ENCODE data around the gene PMEPA1.

Gene PMEPA1

DNA sequence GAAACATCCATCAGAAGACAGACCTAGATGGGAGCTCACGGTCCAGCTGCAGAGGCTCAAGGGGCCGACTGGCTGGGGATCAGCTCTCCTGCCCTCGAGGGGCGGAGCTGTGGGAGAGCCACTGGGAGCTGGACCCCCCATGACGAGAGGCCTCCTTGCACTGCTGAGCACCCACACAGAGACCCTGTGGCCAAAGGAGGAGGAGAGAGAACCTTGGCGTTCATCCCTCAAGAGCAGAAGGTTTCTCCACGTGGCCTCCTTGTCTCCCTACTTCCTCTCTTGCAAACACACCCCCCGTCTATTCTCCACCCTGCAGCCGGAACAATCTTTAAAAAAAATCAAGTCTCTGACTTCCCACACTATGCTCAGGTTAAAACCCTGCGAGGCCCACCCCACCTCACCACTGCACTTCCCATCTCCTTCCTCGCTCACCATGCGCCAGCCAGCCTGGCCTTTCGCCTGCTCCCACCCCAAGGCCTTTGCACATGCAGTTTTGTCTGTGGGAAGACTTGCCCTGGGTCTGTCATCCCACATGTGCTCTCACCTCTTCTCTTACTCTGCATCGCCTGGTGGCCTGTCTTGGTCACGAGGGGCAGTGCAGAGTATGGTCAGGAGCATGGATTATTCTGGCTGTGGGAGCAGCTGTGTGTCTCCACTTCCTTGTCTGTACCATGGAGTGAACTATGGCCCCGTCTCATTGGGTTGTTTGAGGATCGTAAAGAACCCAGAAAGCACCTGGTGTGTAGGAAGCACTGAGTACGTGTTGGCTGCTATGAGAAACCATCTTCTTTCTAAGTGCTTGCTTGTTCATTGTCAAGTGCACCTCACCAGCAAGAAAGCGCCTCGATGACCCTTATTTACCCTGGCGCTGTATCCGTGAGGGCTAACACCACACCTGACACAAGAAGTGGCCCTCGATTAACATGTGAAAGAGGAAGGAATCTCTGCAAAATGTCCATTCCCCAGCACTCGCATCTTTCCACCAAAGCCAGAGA lies 32.9 kb downstream of the PMEPA1 start:
- no peak for DNase-seq (ENCODE audit: low spot score)

DNA sequence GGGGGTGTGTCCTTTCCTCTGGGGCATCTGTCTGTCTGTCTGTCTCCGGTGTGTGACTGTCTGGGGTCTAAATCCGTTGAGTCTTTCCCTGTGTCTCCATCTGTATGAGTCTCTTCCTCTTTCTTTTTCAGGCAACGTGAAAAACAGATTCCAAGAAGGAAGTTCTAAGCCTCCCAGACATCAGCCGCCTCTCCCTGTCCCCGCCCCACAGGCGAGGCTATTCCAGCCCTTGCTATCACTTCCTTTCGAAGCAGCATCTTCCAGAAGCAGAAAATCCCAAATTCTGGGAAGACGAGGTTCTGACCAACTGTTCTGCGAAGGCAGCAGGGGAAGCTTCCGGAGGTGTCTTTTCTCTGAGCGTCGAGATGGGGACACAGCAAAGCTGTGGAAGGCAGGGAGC lies 34.0 kb downstream of the PMEPA1 start:
- DNase-seq (ENCODE audit: low spot score) = peak; percentile 61

DNA sequence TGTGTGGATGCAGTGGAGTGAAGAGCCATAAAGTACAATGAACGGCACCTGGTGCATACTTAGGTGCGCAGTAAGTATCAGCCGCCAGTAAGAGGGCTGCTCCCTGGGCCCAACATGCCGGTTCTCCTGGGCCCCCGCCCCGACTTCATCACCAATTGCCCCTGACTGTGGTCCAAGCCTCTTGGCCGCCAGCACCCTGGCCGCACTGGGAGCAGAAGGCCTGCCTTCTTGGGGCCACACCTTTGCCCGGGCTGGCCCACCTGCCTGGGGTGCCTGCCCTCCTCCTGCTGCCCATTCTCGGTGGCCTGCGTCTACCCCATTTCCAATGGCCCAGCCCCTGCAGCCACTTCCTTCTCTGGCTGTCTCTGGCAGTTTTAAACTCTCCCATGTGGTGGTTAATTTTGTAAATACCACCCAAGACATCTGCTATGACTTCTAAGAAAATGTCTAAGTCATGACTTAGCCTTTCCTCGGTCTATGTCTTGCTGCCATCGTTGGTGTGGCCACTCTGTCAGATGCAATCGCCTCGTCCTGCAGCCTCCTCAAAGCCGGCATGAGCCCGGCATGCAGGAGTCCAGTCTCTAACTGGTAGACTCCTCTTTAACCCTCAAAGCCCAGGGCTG lies 36.8 kb downstream of the PMEPA1 start:
- no peak for DNase-seq (ENCODE audit: low spot score)

DNA sequence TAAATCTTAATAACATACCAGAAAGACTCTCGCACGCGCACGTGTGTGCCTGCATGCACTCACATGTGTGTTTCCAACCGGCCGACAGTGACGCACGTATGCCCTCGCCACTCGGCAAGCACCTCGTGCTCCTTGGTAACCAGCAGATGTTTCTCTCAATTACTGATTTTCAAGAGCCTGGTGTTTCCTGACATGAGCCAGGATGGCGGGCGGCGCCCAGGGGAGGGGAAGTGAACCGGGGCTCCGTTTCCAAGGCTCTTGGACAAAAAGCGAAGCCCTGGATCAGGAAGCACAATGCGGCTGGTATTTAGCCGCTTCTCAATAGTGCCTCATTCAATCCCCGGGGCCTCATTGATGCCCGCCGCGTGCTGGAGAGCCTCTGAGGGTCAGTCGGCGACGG lies 37.7 kb downstream of the PMEPA1 start:
- DNase-seq (ENCODE audit: low spot score) = peak; percentile 94

DNA sequence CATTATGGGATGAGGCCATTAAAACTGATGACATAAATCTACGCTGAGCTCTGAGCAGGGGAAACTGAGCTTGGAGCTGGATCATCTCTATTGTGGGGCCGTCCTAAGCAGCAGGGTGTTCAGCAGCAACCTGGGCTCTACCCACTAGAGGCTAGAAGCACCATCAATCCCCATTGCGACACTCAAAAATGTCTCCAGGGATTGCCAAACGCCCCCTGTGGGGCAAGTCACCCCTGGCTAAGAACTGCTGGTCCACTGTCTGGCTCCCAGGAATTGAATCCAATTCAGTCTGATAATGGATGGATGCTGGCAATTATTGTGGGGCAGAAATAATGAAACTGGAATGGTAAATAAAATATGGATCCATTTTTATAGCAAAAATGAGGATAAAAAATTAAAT lies 38.2 kb downstream of the PMEPA1 start:
- DNase-seq (ENCODE audit: low spot score) = no peak

DNA sequence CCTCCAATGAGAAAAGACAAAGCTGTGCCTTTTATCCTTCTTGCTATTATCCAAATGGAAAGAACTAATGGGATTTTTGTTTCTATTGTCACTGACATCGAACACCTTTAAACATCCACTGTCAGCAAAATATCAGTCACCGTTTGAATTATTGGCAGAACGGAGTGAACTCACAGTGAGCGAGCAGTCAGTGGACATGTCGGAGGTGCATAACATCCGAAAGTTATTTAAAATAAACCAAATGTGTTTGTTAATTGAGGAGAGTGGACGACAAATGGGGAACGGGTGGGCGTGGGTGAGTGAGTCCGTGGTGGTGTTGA lies 38.8 kb downstream of the PMEPA1 start:
- DNase-seq (ENCODE audit: low spot score) = no peak

DNA sequence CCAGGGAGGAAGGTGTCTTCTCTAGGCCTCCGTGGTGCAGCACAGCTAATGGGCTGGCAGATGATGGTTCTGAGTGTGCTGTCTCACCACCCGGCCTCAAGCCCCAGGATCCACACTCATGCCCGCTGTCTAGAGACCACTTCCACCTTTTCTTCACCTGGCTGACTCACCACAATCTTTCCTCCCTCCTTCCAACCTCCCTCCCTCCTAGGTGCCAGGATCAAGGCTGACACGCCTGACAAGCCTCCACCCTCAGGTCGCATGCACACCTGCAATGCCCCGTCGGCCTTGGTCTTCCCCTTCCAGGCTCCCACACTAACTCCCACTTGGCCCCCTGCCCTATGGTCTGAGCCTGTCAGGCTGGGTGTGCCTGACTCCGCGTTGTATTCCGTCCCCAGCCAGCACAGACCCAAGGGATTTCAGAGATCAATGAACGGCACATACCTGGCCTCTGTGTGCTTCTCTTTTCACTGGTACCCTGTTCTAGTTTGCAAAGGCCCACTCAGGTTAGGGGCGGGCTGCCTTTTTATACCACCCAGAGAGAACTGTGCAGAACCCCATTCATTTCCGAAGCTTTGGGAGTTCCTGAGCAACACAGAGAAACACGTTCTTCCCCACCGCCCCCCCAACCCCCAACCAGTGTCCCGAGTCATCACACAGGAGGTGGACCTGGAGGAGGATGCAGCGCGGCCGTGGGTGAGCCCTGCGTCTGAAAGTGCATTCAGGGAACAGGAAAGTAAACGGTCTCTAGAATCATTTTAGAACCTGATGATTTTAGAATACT lies 39.3 kb downstream of the PMEPA1 start:
- no peak for DNase-seq (ENCODE audit: low spot score)

DNA sequence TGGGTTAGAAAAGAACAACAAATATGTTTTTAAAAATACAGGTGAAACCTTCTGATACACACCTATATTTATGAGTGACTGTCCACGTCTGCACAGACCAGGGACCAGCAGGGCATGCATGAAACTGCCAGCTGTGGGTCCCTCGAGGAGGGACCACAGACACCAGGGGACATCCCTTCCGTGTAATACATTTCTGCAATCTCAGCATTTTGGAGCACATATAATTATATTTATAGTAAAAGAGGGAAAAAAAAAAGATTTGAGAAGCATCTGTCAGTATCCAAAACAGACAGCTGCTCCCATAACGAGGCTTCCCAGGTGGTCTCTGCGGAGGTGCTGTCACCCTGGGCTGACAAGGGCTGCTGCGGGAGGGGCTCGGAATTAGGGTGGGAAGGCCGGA lies 40.2 kb downstream of the PMEPA1 start:
- DNase-seq (ENCODE audit: low spot score) = no peak

DNA sequence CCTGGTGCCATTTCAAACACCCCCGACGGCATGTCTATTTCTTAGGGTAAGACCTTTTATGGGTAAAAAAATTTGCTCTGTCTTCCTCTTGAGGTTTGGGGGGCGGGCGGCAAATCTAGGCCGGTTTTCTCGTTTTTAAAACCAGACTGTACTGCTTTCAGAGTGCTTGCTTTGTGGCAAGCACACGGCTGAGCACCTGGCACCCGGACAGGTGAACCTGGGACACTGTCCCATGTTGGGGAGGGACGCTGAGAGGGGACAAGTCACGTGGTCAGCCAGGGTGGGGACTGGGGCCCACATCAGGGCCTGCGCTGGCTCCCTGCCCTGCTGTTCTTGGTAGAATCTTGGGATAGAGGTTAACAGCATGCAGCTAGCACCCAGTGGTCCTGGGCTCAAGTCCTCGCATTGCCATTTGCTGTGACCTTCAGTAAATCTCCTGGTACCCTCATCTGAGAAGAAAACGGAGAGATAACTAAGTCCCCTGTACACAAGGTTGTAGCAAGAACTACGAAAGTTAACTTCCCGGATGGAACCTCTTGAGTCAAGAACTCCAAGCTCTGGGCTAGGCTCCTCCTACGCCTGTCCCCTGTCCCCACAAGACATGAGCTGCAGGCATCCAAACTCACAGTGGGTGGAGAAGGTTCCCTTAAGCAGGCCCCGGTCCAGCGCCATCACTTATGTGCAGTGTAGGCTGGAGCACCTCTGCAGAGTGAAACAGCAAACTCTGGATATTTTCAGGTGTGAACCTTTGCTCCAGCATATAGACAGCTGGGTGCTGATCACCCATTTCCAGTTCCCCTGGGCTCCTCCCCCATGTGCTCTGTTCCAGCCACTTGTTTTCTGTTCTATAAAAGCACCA lies 41.7 kb downstream of the PMEPA1 start:
- DNase-seq (ENCODE audit: low spot score) = no peak

DNA sequence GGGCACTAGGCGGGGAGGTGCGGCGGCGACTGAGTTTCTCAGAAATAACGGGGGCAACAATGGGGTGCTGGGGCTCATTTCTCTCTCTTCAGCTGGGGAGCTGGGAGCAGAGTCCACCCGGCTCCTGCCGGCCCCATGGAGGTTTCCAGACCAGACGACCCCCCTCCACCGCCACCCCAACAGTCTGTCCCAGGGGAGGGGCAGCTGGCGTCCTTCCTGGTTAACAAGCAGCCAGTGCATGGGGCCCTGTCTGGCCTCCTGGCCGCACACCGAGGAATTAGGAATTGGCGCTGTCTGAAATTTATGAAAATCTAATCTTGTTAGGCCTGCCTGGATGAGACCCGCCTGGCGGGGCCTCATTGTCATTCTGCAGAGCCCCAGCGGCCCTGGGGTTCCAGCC lies 42.4 kb downstream of the PMEPA1 start:
- no peak for DNase-seq (ENCODE audit: low spot score)

DNA sequence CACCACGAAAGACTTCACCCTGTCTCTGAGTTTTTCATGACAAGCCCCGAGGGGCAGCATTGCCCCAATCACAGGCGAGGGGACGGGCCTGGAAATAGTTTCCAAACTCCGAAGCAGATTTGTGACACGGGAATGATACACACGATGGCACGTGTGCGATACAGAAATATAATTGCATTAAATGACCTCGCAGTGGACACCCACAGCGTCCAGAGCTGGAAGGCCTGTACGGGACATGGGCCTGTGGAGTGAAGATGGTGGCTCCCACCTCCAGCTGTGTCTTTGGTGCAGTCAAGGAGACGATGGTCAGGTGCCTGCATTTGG lies 43.0 kb downstream of the PMEPA1 start:
- DNase-seq (ENCODE audit: low spot score) = no peak

DNA sequence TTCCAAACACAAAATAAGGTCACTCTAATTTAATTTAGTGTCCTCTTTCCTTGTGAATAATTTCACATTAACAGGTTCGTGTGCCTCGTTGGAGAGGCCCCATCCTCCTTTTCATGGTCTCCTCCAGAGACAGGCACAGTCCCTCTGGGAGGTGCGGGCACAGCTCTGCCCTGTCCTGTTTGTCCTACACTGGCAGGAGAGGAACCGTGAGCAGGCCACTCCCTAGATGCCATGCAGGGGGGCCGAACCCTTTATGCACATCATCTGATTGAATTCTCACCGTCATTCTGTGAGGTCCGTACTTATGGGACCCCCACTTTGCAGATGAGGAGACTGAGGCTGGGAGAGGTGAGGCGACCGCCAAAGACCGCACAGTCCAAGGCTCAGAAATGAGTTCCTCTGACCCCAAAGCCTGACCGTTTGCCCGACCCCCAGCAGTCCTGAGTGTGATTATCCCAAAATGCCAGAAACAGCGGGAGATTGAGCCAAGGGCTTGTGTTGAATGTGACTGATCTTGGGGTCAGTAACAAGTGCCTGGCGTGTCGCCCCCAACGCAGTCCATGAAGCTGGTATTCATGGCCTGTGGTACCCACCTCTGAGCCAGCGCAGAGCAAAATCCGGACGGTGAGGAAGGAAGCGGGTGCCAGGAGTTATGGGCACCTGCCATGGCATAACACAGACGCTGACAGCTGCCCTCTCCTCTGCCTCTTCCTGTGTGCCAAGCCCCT lies 43.5 kb downstream of the PMEPA1 start:
- no peak for DNase-seq (ENCODE audit: low spot score)

DNA sequence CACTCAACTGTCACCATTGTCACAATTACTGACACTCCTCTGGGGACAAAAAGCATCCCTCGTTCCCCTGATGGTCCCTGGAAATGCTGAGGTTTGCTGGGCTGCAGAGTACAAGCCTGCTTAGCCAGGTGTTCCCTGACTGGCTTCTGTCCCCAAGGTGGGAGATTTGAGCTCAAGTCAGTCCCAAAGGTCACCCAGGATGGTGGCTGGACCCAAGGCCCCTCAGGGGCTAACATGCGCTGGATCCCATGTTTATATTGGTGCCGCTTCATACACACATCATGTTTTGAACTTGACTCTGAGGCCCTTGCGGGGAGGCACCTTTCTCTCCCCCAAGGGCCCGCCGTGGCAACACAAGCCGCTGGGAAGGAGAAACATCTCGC lies 44.2 kb downstream of the PMEPA1 start:
- no peak for DNase-seq (ENCODE audit: low spot score)

DNA sequence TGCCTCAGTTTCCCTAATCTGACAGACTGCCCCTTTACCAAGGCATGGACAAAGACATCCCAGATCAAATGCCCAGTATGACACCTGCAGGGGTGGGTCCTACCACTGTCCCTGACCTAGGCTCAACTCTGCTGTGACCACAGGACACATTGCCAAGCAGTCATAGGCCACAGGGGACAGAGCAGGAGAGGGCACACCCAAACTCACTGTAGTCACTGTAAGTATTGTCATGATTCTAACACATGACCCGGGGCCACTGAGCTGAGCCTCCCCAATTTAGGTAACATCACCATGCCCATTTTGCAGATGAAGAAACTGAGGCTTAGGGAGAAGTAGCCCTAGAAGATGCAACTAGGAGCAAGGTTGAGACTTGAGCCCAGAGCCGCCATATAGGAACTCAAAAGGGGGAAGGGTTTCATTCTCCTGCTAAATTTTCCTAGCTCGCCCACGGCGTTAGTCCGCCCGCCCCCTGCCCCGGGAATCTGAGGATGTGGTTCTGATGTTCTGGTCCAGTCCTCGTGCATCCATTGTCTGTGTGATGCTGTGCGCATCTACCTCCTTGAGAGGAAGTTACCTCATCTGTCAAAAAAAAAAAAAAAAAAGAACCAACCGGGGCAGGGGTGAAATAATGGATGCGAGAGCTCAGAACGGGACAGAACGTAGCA lies 44.8 kb downstream of the PMEPA1 start:
- no peak for DNase-seq (ENCODE audit: low spot score)

DNA sequence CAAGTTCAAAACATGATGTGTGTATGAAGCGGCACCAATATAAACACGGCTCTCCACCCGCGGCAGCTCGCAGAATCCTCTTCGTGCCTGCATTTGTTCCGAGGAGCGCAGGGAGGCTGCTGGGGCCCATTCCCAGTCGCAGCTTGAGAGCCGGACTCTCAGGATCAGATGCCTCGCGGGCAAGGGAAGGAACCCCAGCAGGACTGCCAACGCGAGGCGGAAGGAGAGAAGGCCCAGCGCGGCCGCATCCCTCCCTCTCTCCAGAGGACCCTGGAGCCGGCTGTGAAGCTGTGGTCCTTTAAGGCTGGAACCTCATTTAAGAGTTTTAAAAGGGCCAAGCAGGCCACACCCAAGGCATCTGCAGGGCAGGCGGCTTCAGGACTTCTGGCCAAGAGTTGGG lies 45.3 kb downstream of the PMEPA1 start:
- DNase-seq (ENCODE audit: low spot score) = no peak

DNA sequence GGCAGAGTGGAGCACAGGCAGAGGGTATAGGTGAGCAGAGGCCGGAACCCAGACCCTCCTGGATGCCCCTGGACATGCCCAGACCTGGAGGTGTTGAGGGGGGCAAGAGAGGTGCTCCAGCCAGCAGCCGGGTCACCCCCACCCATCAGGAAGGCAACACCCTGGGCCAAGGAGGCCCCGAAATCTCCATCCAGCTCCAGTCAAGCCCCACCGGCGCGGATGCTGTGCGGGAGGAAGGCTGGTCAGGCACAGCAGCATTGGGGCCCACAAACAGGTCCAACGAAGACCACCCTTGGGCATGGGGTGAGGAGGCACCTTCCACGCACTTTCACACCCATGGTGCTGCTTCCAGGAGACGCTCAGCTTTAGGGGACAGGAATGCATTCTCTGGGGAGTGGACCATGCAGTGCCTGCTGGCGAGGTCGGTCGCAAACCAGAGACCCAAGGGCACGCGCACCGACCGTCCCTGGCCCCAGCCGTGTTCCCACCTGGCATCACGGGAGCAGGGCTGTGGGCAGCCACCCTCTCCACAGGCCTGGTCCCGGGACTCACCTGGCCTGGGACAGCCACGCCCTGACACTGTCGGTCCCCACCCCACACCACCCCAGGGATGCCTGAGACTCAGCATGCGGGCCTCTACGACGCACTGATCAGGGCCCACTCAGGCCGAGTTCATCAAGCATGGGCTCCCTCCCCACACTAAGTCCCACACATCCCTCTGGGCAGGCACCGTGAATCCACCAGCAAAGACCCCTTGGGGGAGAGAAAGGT lies 45.9 kb downstream of the PMEPA1 start:
- no peak for DNase-seq (ENCODE audit: low spot score)

DNA sequence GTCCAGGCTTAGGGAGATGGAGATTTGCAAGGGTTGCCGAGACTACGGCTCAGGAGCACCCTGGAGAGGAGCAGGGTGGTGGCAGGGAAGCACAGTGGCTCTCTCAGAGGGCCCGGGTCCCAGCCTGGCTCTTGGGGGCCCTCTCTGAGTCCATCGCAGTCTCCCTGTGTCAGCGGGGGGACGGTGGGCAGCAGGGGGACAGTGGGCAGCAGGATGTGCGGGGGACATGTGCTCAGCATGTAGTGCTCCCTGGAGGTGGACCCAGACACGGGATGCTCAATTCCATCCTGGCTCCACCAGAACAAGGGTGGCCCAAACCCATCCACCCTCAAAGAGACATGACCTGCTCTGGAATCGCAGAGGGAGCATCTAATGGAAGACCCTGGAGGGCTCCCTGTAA lies 46.6 kb downstream of the PMEPA1 start:
- no peak for DNase-seq (ENCODE audit: low spot score)

DNA sequence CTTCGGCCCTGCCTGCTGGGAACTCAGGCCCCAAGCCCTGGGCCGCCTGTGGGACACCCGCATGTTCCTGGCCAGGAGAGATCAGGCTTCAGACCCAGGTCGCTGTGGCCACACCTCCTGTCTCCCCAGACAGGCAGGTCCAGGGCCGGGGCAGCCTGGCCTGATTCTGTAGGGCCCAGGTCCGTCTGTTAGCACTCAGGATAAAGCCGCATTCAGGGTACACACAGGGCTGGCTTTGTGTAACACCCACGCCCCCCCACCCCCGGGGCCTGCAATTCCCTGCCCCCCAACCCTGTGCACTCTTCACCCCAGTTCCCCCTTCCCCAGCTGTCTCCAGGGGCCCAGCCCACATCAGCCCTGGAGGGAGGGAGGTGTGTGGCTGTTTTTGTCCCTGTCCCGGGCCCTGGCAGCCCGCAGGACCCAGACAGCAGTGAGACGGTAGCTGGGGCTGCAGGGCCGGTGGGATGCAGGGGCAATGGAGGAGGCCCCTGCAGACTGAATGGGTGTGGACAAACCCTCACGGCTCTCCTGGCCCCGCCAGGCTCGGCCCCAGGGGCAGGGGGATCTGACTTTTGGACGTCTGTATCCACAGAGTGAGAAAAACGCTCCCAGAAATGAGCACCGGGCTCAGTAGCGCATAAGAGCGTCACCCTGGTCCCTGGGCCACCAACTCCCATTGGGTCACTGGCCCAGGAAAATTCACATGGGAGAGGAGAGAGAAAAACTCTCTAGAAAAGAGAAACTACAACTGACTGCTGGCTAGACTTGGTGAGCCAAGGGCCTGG lies 47.2 kb downstream of the PMEPA1 start:
- DNase-seq (ENCODE audit: low spot score) = no peak

DNA sequence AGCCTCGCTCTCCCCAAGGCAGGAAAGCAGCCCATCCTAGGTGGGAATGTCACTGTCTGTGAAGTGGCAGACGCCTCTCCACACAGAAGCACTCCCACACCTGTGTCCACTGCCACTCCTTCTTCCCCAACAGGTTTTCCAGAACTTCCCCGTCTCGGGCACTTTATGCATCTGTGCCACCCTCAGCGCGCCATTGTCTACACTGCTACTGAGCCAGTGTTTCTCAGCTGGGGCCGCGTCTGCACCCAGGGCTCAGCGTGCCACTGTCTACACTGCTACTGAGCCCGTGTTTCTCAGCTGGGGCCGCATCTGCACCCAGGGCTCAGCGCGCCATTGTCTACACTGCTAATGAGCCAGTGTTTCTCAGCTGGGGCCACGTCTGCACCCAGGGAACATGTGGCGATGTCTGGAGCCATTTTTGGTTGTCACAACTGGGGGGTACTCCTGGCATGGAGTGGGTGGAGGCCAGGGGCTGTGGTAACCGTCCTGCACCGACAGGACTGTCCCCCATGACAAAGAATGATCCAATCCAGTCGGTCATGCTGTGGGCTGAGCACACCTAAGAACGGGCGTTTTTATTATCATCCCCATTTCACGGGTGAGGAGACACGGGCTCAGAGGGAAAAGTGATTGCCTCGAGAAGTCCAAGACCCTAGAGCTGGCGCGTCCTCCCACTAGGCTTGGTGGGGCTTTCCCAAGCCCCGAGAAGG lies 47.9 kb downstream of the PMEPA1 start:
- no peak for DNase-seq (ENCODE audit: low spot score)
